HG03280 (cell line): ENCODE results near the gene MT3.

ENCODE experiments used
- ATAC-seq: cut with Tn5 transposase; IDR thresholded peaks from one replicate; pipeline ENCODE4 v1.9.1; 2021; ENCODE audit warnings: mild to moderate bottlenecking, moderate library complexity; ENCODE audit not compliant: unreplicated experiment

The MT3 gene

DNA sequence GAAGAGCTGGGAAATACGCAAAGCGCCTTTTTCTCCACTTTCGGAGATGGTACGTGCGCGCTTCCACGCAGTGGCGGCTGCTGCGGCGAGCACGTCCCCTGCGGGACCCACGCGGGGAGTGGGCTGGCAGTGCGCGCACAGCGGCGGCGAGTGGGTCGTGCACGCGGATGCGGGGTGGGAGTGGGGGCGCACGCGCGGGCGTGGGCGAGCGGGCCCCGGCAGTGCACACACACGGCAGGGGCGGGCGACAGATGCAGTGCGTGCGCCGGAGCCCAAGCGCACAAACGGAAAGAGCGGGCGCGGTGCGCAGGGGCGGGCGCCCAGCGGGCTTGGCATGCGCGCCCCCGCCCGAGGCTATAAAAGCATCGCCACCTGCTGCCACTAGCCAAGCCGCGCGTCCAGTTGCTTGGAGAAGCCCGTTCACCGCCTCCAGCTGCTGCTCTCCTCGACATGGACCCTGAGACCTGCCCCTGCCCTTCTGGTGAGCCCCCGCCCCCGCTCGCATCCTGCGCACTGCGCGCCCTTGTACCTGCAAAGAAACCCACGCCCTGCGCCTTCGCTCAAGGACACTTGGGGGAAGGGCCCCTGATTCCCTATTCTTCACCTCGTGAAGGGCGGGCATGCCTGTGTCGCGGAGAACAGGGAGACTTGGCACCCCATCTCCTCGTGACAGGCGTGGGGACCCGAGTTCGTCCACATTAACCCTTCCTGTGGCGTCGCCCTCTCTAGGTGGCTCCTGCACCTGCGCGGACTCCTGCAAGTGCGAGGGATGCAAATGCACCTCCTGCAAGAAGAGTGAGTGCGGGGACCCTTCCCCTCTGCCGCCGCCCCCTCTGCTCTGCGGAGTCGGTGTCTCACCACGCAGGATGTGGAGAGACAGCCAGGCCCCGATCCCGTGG is at the start of gene MT3:
TSS of gene MT3 (plus strand) at position 388 of the 899 bp plus-strand sequence. CDS start at position 451, 63 bp downstream.
- no peak for ATAC-seq

- no peak for ATAC-seq
Measured at GRCh38 chr16:56539656-56540055, 49.7 kb upstream of the MT3 start.

DNA sequence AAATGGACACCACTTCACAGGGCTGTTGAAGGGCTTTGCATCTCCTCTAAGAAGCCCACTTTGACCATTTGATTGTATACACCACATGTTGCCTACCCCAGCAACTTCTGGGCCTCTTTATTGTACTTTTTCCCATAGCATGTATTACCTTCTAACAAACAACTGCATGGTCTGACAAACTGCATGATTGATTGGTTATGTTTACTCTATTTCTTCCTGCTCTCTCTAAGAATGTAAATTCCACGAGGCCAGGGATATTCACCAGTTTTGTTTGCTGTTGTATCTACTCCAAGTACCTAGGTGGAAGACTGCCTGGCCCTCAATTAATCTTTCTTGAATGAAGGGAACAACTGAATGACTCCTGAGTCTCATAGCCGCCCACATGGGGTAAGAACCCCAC is 47.3 kb upstream of the MT3 start:
- ATAC-seq = no peak

GRCh38 chr16:56547120-56547948 is 42.0 kb upstream of the MT3 start:
- no peak for ATAC-seq

- no peak for ATAC-seq
Measured at GRCh38 chr16:56547949-56548567, 41.3 kb upstream of the MT3 start.

DNA sequence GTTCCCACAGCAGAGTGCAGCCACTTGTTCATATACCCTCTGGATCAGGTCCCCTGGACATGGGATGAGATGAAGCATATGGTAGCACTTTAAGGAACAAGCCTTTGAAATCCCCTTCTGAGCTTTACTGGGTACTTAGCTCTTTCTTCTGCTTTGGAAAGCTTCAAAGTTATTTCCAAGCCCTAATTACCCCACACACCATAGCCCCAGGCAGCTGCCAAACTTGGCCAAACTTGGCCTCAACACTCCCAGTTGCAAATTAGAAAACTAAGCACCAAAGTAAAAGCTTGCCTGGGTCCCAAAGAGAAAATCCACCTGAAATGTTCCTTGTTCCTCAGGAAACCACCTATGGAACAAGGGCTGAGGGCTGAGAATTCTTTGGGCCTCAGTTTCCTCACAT is 40.2 kb upstream of the MT3 start:
- ATAC-seq = no peak

DNA sequence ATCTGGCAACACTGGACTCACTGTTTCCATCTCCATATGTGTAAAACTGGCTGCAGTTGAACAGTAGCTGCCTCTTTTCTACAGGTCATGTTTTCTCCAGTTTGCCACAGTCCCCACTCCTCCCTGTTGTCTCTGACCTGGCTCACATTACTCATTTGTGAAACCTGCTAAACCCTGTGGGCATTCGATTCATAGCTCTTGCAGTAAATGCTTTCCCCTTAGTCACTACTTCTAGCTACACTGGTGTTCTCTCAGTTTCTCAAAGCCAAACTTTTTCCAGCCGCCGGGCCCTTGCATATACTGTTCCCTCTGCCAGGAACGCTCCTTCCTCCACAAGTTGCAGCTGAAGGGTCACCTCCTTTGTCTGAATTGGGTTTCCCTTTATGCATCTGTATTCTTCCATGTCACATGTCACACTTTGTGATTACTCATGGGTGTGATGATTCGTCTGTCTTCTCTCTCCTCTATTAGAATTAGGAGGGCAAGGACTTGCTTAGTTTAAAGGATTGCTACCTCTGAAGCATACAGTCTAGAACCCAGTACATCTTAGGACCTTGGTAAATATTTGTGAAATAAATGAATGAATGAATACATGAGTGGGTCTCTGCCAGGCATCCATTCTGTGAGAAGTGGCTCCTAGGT is 39.5 kb upstream of the MT3 start:
- no peak for ATAC-seq

DNA sequence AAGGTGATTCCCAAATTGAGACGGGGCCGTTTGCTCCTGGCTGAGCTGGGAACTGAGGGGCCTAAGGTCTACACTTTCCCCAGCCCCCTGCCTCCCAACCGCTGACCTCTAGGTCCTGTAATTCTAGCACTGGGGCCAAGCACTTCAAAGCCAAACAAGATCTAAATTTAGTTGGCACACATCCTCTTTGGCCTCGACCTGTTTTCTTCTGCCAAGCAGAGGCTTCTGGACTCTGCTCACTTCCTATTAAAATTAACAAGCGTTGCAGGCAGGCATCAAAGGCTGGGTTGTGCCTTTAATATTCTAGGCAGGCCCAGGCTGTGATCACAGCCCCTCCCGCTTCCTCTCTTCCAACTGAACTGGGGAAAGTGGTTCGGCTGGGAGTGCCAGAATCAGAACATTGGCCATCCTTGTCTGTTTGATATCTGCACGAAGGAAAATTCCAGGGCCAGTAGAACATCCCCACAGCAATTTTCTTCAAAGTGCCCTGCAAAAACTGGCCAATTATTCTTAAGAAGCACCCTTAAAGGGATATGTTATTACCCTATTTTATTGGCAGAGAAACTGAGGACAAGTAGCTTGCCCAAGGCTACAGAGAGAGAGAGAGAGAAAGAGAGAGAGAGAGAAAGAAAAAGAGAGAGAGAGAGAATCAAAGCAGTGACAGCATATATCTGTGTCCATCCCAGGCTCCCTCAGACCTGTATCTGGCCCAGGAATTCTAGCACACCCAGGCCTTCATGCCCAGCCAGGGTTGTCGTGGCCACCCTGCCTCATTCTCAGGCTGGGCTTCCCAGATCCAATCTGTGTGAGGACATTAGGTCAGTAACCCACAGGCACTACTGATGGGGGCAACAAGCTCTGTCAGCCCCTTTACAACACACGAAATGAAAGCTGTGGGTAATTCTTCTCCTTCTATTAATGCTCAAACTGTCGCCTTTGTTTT is 37.3 kb upstream of the MT3 start:
- ATAC-seq = no peak

- no peak for ATAC-seq
Measured at GRCh38 chr16:56554441-56554840, 34.9 kb upstream of the MT3 start.

GRCh38 chr16:56558024-56558747 is 31.1 kb upstream of the MT3 start:
- no peak for ATAC-seq

DNA sequence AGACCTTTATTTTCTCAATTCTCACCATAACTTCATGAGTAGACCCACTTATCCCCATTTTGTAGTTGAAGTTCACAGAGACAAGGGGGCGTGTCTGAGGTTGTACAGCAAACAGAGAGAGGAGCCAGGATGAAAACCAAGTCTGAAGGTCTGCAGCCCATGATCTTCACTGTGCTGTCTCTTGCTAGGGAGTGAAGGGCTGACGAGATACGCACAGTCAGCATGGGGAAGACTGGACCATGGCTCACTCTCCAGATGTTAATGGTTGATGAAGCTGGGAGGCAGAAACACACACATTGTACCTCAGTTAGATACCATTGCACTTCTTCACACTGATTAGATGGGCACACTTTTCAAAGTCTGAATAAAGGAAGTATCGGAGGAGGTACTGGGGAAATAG is 30.2 kb upstream of the MT3 start:
- no peak for ATAC-seq

GRCh38 chr16:56560447-56560846 is 28.9 kb upstream of the MT3 start:
- ATAC-seq = no peak

DNA sequence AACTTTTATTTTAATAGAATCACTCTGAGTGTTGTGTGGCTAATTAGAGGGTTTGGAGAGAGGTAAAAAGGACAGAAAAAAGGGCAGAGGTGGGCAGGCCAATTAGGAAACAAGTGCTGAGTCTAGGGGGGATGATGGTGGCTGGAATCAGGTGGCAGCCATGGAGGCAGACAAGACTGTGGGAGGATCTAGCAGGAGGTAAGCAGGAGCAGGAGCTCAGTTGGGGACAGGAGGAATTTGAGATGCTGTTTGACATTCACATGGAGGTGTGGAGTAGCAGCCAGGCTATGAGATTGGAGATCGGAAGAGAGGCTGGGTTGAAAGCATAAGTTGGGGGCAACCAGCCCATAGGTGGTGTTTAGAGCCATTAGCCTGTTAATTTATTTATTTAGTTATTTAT is 28.2 kb upstream of the MT3 start:
- no peak for ATAC-seq

GRCh38 chr16:56564793-56565477 is 24.4 kb upstream of the MT3 start, which contains the start of gene MT4:
Gene MT4, plus strand, starts transcription at chr16:56565073. Its CDS starts 56 bp downstream, at chr16:56565129.
- no peak for ATAC-seq

- ATAC-seq = no peak
Measured at GRCh38 chr16:56569971-56570370, 19.4 kb upstream of the MT3 start.

GRCh38 chr16:56571525-56571924 is 17.8 kb upstream of the MT3 start:
- no peak for ATAC-seq

DNA sequence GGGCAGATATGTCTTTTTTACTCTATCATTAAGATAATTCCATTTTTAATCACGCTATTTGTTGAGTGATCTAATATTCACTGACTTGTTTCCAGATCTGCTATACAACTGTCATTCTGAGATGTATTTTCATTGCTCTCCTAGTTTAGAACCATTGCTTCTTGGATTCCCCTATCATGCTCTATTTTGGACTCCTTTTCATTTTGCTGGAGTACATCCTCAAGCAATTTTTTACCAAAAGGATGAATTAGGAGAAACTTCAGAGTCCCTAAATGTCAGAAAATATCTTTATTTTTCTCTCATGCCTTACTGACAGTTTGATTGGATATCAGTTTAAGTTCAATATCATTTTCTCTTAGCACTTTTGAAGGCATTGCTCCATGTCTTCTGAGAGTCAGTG is 14.7 kb upstream of the MT3 start:
- no peak for ATAC-seq

DNA sequence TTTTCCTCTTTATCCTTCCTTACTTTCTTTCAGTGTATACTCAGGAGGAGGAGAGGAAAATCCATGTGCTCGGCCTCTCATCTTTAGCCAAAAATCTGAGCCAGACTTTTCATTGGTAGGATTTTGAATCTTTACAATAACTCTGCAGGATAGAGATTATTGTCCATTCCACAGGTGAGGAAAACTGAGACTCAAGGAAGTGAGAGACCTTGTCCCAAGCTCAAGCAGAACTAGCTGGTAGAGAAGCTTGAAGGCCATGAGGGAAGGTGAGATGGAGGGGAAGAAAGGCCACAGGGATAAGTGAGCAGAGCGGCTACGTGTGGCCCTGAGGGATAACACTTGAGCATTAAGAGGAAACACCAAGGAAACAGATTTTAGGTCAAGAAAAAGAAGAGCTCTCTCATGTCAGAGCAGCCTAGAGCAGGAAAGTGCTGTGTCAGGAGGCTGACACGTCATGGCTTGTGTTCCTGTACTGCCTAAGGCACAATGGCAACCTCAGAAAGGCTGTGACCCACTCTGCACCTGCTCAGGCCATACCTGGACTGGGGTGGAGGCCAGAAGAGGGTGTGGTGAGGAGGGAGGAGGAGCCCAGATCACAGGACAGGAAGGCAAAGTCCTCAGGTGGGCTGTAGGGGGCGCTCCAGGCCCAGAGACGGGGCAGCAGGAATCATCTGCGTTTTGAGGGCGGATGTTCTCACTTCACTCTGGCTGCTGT is 12.6 kb upstream of the MT3 start:
- peak; percentile 95 for ATAC-seq
